Activated T-helper 17 cell treated with anti-CD3 and anti-CD28 coated beads, Interleukin-2, amount 50 U/mL, for 72 hours (primary cell): Measurements from ENCODE around the gene DNAI7. TPM values are rescaled to one million over a fixed set of nuclear protein-coding genes. Genes with fewer than 3 reads are reported as not detected.
A peak's percentile ranks its signal among the peaks of the same experiment; 100 is the strongest.

ENCODE experiments used
- ATAC-seq: fragments of 150-1000 bp; cut with Tn5 transposase; replicated peaks from 2 replicates; pipeline ENCODE4 v1.10.0; 2021; ENCODE audit warnings: mild to moderate bottlenecking, moderate library complexity
- H3K27ac Mint-ChIP-seq: one replicate; pipeline ENCODE4 v1.8.0; 2022; ENCODE audit warnings: mixed read lengths
- H3K27me3 Mint-ChIP-seq: one replicate; pipeline ENCODE4 v1.8.0; 2022; ENCODE audit warnings: mixed read lengths
- H3K36me3 Mint-ChIP-seq: one replicate; pipeline ENCODE4 v1.8.0; 2022; ENCODE audit warnings: low read depth, mild to moderate bottlenecking, mixed read lengths
- H3K4me1 Mint-ChIP-seq: one replicate; pipeline ENCODE4 v1.8.0; 2022; ENCODE audit warnings: mixed read lengths
- H3K4me3 Mint-ChIP-seq: one replicate; pipeline ENCODE4 v1.8.0; 2022; ENCODE audit warnings: mild to moderate bottlenecking, mixed read lengths
- H3K9me3 Mint-ChIP-seq: one replicate; pipeline ENCODE4 v1.8.0; 2022; ENCODE audit warnings: mixed read lengths
- total RNA-seq, 2 donors: library from RNA; stranded (reverse); gene quantifications; one replicate each; pipeline ENCODE4 v1.2.3, GENCODE V29; 2022

DNAI7 gene
- total RNA-seq, 2 donors from 2014 or later, result 0.09 TPM; not detected in 1

- Mint-ChIP-seq H3K36me3 (peaks cover 61% of the 10 kb centered on the region), H3K9me3 (no peaks in the 10 kb centered on the region), H3K4me1 (peaks cover 15% of the 10 kb centered on the region), H3K27ac (peak overlapping the region; percentile 4), H3K4me3 (no peak overlapping the region), H3K27me3 (no peaks in the 10 kb centered on the region)
- peak; percentile 39 for ATAC-seq
These were observed 130.9 kb downstream of the DNAI7 start for GRCh38 chr12:25063873-25064628.

GRCh38 chr12:25058658-25059058 lies 136.3 kb downstream of the DNAI7 start:
- H3K4me3 Mint-ChIP-seq, result no peak overlapping the region
- no peaks in the 10 kb centered on the region for H3K27me3 Mint-ChIP-seq
- H3K36me3 Mint-ChIP-seq, result peaks cover 12% of the 10 kb centered on the region
- ATAC-seq, result no peak
- peaks cover 22% of the 10 kb centered on the region for H3K4me1 Mint-ChIP-seq
- H3K9me3 Mint-ChIP-seq, result no peaks in the 10 kb centered on the region
- no peak overlapping the region for H3K27ac Mint-ChIP-seq

Other genes with a start within 250 kb of the DNAI7 start
- gene BCAT1, start 246.1 kb downstream of the DNAI7 start, total RNA-seq, result 10 to 100 TPM; 21.3 to 68.8 TPM
- gene ETFRF1, start 77 bp upstream of the DNAI7 start, total RNA-seq, result 10 to 100 TPM; 11.2 to 11.8 TPM
- 10 to 100 TPM; 11.7 to 14.6 TPM for gene KRAS, start 55.8 kb upstream of the DNAI7 start, total RNA-seq